ENCODE measurements around the gene DNAJC2.
"Not testable (repeated sequence)": the region's sequence is repeated elsewhere in the genome, so short reads cannot be mapped to it uniquely, and the experiment has no call there.

DNA sequence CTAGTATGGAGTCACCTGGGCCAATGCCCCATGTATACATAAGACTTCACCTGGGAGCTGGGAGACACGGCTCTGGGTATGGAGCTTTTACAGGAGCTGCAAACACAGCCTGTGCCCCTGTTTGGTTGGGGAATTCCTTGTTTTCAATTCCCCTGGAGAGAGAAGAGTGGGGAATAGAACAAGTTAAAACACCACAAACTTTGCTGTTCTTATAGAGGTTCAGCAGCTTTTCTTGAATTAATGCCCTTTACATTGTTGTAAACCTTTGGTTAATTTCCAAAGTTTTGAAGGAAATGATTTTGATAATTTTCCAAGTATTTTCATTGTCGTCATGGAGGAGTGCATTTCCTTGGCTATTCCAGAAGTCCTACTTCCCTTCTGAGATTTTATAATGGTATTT lies 66.4 kb downstream of the DNAJC2 start:
- TF ChIP-seq, protein P1, sequence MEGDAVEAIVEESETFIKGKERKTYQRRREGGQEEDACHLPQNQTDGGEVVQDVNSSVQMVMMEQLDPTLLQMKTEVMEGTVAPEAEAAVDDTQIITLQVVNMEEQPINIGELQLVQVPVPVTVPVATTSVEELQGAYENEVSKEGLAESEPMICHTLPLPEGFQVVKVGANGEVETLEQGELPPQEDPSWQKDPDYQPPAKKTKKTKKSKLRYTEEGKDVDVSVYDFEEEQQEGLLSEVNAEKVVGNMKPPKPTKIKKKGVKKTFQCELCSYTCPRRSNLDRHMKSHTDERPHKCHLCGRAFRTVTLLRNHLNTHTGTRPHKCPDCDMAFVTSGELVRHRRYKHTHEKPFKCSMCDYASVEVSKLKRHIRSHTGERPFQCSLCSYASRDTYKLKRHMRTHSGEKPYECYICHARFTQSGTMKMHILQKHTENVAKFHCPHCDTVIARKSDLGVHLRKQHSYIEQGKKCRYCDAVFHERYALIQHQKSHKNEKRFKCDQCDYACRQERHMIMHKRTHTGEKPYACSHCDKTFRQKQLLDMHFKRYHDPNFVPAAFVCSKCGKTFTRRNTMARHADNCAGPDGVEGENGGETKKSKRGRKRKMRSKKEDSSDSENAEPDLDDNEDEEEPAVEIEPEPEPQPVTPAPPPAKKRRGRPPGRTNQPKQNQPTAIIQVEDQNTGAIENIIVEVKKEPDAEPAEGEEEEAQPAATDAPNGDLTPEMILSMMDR (IDR thresholded peaks at IDR 0.05; ENCODE audit: insufficient read depth, low read length, poor library complexity, severe bottlenecking): not testable (repeated sequence)
- not testable (repeated sequence) for TF ChIP-seq EZH2phosphoT487 (conservative IDR thresholded peaks at IDR 0.05; ENCODE audit: low read length)
